ENCODE results near the gene ICAM4. TPM values are rescaled to one million over a fixed set of nuclear protein-coding genes. Genes with fewer than 3 reads are reported as not detected.

The ICAM4 gene
- total and polyA plus RNA-seq, 2 donors (not counting 3 experiments of a cell fraction or from before 2014, with no cell fraction given), result 0.44 to 0.49 TPM

DNA sequence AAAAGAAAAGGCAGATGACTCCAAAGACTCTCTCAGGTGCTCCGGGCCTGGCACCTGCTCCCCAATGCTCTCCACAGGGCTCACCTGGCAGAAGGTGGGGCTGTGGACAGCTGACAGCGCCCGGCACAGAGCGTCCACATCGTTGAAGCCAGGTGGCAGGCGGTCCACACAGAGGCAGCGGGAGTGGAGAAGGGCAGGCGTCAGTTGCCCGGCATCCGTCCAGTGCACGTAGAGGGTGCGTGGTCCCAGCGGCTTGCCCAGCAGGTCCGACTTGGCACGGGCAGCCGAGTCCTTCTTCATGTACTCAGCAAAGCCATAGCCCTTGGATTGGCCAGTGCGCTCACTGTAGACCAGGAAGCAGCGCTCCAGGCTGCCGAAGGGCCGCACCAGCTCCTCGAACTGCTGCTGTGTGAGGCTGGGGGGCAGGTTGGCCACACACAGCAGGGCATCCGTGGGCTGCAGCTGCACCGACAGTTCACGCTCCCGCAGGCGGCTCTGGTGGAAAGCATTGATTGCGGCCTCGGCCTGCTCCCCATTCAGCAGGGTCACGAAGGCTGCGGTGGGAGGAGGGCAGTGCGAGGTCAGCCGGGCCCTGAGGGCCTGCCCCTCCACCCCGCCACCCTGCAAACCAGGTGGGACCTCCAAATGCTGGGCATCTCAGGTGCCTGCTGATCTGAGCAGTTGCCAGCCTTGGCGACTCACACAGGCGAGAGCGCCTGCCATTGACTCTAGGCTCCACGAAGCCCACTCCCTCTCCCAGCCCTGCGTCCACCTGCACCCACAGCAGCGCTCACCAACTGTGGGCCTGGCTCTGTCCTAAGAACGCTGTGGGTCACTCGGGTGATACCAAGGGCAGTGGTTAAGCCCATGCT, 42.0 kb downstream of the ICAM4 start:
- Histone ChIP-seq H3K27ac (ENCODE audit: insufficient read depth, low read depth, low read length) (no peak overlapping the region), H3K4me3 (replicated peaks in 1 of 3; ENCODE audit: insufficient read depth in 1 of 3, low read depth in 1 of 3, low read length in 3 of 3) (no peak overlapping the region), H3K4me1 (ENCODE audit: control insufficient read depth, extremely low read depth, insufficient read depth, low read length) (peaks cover 7% of the 10 kb centered on the region), H3K79me2 (ENCODE audit: control insufficient read depth, insufficient read depth, low read length) (peaks cover 26% of the 10 kb centered on the region), H2AFZ (ENCODE audit: low read depth, low read length) (no peak overlapping the region), H3K9ac (replicated peaks; ENCODE audit: extremely low read depth, insufficient read depth, low read length) (no peak overlapping the region), H3K36me3 (ENCODE audit: control insufficient read depth in 2 of 2, extremely low read depth in 1 of 2, insufficient read depth in 2 of 2, low read length in 2 of 2) (peaks cover 9 to 32% of the 10 kb centered on the region in 2 experiments), H3K9me1 (replicated peaks; ENCODE audit: control insufficient read depth, extremely low read depth, insufficient read depth, low read length) (no peaks in the 10 kb centered on the region), H3K4me2 (ENCODE audit: insufficient read depth, low read length) (no peak overlapping the region), H3K9me3 (replicated peaks; ENCODE audit: control insufficient read depth, insufficient read depth, low read length) (no peaks in the 10 kb centered on the region), H3K27me3 (ENCODE audit: control insufficient read depth in 2 of 2, insufficient read depth in 2 of 2, low read length in 2 of 2) (no peaks in the 10 kb centered on the region), H4K20me1 (replicated peaks; ENCODE audit: control insufficient read depth, extremely low read depth, insufficient read depth, low read length) (no peaks in the 10 kb centered on the region)
- intact Hi-C loops (cut with micrococcal nuclease), result no loop called here
- ChIA-PET POLR2A (no interaction called here), CTCF (interaction anchor here (1.5 kb wide), 1 partner anchor 59 kb away, joined by 3 read pairs; no protein-coding TSS in a partner anchor)
- no TSS peak for BruUV-seq (replicated peaks)
- TF ChIP-seq EZH2 (IDR thresholded peaks at IDR 0.05; ENCODE audit: borderline replicate concordance, low read depth, low read length, severe bottlenecking) (no peak), POLR2AphosphoS5 (IDR thresholded peaks at IDR 0.05; ENCODE audit: insufficient read depth, low read depth, low read length) (no peak), JUN (IDR thresholded peaks at IDR 0.05; ENCODE audit: borderline replicate concordance, insufficient read depth, insufficient read length, low read depth) (no peak)
- DNase-seq (ENCODE audit: low read depth, low spot score), result no peak
- dilution Hi-C loops (cut with MboI; ENCODE audit: extremely low pct_ligation_motif_present, low sequenced_read_pairs), result no loop called here
- FAIRE-seq, result no peak

DNA sequence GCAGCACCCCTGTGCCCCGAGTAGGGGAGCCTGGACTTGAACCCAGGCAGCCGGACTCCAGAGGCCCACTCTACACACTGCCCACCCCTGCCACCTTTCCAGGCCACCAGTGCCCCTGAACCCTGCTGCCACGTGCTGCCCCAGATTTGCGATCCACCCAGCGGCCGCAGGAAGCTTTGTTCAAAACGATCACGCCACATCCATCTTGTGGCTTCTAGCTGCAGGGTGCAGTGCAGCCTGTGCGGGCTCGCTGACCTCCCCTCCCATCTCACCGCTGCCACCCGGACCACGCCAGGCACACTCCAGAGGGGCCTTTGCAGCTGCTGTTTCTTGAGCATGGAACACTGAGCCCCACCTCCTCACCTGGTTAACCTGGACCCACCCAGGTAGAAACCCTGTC, 42.8 kb downstream of the ICAM4 start:
- dilution Hi-C loops (cut with MboI; ENCODE audit: extremely low pct_ligation_motif_present, low sequenced_read_pairs), result no loop called here
- ChIA-PET CTCF (interaction anchor here (1.0 to 1.6 kb wide), 2 partner anchors 14 to 60 kb away, joined by 3 read pairs; no protein-coding TSS in a partner anchor), POLR2A (no interaction called here)
- no peak overlapping the region for H3K9ac ChIP-seq (replicated peaks; ENCODE audit: extremely low read depth, insufficient read depth, low read length)
- H3K4me3 ChIP-seq (replicated peaks in 1 of 3; ENCODE audit: insufficient read depth in 1 of 3, low read depth in 1 of 3, low read length in 3 of 3), result no peak overlapping the region
- H3K27me3 ChIP-seq (ENCODE audit: control insufficient read depth in 2 of 2, insufficient read depth in 2 of 2, low read length in 2 of 2), result no peaks in the 10 kb centered on the region
- DNase-seq (ENCODE audit: low read depth, low spot score), result no peak
- no TSS peak for BruUV-seq (replicated peaks)
- H3K79me2 ChIP-seq (ENCODE audit: control insufficient read depth, insufficient read depth, low read length), result peaks cover 26% of the 10 kb centered on the region
- intact Hi-C loops (cut with micrococcal nuclease), result no loop called here
- no peak overlapping the region for H2AFZ ChIP-seq (ENCODE audit: low read depth, low read length)
- H3K4me1 ChIP-seq (ENCODE audit: control insufficient read depth, extremely low read depth, insufficient read depth, low read length), result peaks cover 15% of the 10 kb centered on the region
- no peak overlapping the region for H3K27ac ChIP-seq (ENCODE audit: insufficient read depth, low read depth, low read length)
- no peak for FAIRE-seq
- H3K4me2 ChIP-seq (ENCODE audit: insufficient read depth, low read length), result no peak overlapping the region
- TF ChIP-seq GATA2 (IDR thresholded peaks at IDR 0.05; ENCODE audit: insufficient read depth, insufficient read length, low read depth, low read length) (no peak), JUN (IDR thresholded peaks at IDR 0.05; ENCODE audit: borderline replicate concordance, insufficient read depth, insufficient read length, low read depth) (no peak), POLR2AphosphoS5 (IDR thresholded peaks at IDR 0.05; ENCODE audit: insufficient read depth, low read depth, low read length) (no peak), EZH2 (IDR thresholded peaks at IDR 0.05; ENCODE audit: borderline replicate concordance, low read depth, low read length, severe bottlenecking) (no peak)
- TF ChIP-seq, protein P1, sequence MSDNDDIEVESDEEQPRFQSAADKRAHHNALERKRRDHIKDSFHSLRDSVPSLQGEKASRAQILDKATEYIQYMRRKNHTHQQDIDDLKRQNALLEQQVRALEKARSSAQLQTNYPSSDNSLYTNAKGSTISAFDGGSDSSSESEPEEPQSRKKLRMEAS (IDR thresholded peaks at IDR 0.05; ENCODE audit: insufficient read depth, insufficient read length), result no peak
- no peaks in the 10 kb centered on the region for H3K9me1 ChIP-seq (replicated peaks; ENCODE audit: control insufficient read depth, extremely low read depth, insufficient read depth, low read length)
- peaks cover 9 to 29% of the 10 kb centered on the region in 2 experiments for H3K36me3 ChIP-seq (ENCODE audit: control insufficient read depth in 2 of 2, extremely low read depth in 1 of 2, insufficient read depth in 2 of 2, low read length in 2 of 2)
- no peaks in the 10 kb centered on the region for H3K9me3 ChIP-seq (replicated peaks; ENCODE audit: control insufficient read depth, insufficient read depth, low read length)
- no peaks in the 10 kb centered on the region for H4K20me1 ChIP-seq (replicated peaks; ENCODE audit: control insufficient read depth, extremely low read depth, insufficient read depth, low read length)
